Stimulated activated CD8-positive, alpha-beta memory T cell treated with anti-CD3 and anti-CD28 coated beads, Interleukin-15, amount 100 ng/mL, for 24 hours (primary cell): ENCODE results near the gene SEMA4D.

Source experiments
- DNase-seq: peaks from one replicate; pipeline ENCODE4 v3.0.0-alpha.2; 2020; ENCODE audit warnings: low read depth

SEMA4D gene

DNA sequence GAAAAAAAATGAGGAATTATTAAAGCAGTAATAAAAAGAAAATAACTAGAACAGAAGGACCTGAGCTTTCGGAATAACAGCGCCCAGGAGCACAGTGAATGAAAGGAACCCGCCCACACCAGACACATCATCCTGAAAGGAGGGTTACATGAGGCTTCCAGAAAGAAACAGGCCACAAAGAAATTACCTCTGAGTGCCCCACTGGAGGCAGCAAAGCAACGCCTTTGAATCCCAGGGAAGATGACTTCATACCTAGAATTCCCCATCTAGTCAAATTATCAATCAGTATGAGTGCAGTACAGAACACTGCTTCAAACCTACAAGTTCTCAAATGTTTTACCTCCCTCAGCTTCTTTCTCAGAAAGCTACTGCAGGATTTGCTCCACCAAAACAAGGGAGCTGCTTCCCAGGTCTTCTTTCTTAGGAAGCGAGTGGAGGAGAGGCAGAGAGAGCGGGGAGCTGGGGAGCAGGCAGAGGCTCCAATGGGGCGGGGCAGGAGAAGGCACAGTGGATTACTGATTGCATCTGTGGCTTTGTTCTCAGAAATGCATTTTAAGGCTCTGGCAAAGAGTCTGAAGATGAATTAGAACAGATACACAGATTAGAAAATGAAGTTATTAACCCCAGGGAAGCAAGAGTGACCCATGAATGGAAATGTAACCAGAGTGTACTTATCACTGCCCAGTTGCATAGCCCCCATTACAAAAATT, 87.1 kb downstream of the SEMA4D start:
- DNase-seq: no peak

DNA sequence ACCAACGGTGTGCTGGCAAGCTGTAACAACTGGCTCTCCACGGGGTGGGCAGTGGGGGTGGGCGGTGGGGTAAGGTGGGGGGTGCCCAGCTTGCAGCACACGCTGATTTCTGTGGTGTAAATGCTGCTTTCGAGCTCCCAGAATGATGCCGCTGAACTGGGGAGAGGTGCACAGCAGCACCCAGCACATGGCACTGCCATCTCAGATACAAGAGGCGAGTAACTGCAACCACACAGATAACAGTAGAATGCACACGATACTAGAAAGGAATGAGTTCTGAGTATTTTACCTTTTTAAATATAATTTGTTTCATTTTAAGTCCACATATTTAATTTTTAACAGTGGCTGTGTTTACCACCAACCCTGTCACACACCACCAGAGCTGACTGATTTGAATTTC, 87.9 kb downstream of the SEMA4D start:
- no peak for DNase-seq

DNA sequence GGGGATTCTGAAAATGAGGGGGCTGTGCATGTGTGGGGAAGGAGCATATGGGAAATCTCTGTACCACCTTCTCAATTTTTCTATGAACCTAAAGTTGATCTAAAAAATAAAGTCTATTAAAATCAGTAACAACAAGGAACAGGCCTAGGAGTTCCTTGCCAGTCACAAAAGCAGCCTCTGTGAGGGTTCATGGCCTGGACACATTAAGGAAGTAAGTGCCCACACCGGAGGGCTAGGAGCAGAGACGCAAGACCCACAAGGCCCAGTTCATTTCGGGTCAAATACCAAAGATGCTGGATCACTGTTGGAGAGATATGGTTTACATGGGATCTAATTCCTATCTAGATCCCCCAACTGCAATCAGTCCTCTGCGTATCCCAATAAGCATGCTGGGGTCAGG, 88.4 kb downstream of the SEMA4D start:
- no peak for DNase-seq

DNA sequence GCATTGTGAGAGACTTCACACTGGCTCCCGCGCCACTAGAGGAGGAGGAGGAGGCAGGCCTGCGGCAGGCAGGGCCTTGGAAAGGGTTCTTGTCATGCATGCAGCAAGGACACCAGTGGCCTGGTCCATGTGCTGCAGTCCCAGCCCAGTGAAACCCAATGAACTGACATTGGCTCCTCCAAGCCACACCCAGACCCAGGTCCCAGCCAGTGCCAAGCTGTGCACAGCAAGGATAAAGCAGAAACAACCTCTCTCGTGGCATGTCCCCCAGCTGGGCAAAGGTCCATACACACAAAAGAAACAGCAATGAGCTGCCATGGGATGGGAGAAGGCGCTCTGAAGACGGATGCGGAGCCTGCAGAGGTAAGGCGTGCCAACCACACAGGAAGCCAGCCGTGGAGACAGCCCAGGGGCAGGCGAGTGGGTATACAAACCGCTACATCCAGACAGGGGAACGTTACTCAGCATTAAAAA, 89.2 kb downstream of the SEMA4D start:
- DNase-seq: no peak

DNA sequence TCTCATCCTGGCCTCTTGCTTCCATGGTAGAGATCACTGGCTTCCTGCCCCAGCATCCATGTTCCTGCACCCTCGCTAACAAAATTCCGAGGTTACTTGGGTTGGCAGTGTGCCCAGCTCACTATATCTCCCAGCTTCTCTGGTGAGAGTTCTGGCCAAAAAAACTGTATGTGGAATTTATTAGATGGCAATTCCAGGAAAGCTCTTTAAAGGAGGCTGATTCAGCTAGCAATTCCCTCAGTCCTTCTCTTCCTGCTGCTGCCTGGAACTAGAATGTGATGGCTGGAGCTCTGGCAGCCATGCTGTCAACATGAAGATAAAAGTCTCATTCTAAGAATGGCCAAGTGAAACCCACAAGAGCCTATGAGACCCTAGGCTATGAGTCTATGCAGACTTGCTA, 90.8 kb downstream of the SEMA4D start:
- no peak for DNase-seq

DNA sequence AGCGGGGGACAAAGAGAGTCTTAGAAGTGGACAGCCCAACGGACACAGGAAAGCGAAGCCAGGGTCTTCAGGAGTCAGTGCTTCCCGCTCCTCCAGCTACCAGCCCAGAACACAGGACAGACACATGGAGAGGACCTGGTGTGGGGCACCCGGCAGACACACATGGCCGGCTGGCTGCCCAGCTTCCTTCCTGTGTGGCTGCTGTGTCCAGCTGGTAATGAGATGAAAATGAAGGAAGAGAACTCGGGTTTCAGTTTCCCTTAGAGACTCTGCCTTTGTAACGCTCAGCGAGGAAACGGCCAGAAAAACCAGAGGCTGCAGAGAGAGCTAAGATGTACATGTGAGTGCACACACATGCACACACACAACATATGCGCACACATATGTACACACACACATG, 92.1 kb downstream of the SEMA4D start:
- no peak for DNase-seq

DNA sequence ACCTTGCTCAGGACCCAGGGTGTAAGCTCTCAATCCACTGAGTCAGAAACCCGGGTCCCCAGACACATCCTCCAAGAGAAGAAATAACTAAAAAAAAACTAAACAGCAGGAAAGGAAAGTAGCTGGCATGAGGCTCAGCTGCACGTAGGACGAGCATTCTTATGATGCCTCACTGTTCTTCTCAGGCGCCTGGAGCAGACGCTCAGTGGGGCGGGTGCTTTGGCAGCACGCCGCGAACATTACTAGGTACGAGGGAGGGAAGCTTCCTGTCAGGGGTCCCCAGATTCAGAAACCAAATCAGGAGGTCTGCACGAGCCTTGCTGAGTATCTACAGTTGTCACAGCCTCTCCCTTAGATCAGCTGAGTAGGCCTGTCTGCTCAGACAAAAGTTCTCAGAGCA, 93.8 kb downstream of the SEMA4D start:
- no peak for DNase-seq

DNA sequence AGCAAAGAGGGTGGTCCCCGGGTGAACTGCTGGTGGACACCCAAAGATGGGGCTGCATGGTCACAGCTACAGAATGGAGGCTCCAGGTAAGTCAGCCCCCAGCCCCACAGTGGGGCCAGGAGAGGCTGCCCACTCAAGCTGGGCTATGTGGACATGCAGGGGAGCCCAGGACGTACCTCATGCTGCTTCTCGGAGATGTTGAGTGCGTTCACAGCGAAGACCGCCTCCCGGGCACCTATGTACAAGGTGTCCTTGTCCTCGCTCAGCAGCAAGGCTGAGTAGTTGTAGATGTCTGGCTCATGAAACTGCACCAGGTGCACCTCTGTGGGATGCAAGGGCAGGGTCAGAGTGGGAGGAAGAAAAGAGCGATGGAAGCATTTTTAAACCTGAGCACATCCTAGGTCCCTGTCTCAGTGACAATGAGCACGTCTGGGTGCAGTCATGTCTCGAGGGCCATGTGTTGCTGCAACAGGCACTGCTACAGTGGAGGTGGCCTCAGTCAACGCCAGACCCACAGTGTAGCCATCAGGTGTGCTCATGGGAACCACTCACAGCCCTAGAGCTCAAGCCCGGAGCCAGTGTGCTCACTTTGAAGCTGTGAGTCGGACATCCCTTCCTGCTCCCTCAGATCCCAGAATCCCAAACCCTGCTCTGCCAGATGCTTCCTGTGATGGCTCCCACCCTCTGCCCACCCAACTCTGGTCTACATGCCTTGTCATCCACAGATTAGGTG, 95.1 kb downstream of the SEMA4D start:
- no peak for DNase-seq

DNA sequence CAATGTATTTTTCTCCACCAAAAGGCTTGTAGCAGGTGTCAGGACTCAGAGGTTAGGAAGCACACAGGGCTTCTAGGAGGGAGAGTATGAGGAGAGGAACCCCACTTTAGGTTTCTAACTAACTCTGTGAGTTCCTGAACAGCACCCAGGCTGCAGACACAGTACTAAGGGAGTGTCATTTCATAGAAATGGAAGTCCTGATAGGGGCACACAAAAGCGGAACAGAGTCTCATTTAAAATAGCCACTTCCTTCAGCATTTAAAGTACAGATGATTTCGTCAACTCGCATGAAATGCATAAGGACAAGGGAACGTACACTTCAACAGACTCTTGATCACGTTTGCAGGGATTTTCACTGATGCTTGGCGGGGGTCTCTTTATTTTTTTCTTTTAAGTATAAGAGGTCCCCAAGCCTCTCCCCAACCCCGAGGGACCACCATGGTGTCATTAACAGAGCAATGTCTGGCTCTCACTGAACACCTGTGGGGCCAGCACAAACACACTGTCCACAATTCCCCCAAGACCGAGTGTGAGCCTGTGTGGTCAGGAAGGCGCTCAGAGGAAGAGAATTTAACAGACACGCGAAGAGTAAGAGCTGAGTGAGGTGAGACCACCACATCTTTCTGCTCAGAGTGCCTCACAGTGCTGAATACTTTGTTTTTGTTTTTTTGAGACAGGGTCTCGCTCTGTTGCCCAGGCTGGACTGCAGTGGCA, 97.4 kb downstream of the SEMA4D start:
- no peak for DNase-seq

DNA sequence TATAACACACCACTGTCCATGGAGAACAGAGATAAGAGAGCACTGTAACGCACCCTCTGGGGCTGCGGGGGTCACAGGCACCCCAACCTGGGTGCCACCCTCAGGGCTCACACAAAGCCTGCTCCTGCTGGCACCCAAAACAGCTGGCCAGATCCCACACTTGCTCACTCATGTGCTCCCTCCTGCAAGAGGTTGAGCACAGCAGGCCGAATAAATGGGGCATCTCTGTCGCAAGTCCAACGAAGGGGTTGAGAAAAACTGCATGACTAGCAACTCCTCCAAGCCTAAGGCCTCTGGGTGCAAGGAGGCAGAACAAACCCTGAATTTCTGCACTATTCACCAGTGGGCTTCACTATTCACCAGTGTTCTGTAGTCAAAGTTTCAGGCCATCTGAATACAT, 99.3 kb downstream of the SEMA4D start:
- DNase-seq: no peak

DNA sequence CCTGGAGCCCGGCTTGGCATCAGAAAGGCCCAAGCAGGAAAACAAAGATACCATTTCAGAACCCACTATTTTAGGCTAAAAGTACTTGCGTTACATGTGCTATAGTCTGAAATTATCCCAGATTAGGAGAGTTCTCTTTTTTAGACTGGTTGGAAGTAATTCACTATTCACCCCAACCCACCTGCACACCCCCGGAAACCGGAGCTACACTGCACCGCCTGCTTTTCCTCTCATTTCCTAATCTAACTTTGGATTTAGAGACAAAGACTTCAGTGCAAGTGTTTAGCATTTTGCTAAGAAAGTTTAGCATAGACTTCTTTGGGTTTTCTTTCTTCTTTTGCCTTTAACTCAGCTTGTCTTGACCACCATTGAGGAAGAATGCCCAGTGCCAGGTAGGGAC, 100.4 kb downstream of the SEMA4D start:
- DNase-seq: no peak

DNA sequence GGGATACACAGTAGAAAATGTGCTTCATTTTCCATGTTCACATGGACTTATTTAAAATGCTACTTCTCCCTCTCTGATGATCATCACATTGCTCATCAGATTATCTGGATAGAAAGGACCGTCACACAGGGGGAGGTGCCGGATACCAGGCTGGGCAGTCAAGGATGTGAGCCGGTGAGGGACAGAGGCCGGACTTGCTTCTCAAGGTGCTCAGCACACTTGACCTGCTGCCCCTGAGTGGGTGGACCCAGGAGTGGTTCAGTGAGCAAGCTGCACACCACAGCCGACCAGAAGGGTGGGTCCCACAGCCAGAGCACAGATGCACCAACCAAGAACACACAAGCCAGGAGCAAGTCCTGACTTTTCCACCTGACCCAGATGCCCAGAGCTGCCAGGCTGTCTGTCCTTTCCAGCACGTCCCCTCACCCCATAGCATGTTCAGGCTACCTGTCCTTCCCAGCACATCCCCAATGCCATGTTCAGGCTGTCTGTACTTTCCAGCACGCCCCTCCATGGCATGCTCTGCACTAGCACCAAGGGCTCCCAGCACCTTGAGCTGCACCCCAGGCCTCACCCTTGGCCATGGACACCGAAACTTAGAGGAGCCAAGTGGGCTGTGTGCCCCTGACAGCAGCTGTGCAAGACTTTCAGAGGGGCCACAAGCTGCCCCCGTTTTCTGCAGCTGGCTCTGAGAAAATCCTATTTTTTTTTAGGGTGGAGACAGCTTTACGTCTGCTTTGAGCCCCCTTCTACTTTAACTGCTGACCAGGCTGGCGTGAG, 101.8 kb downstream of the SEMA4D start:
- DNase-seq: no peak

DNA sequence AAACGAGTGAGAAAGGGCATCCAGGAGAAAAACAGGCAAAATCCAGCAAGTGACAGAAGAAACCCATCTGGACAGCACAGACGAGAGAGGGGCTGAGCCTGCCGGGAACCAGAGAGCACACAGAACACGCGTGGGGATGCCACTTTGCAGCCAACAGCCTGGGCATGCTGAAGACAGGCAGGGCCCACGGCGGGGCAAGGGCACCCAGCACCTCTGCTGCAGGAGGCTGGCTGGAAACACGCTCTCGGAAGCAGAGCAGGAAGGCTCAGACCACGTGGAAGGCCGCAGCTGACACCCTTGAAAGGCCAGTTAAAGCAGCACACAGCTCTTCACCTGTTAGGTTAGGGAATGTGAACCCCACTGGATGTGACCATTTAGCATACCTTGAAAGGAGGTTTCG, 103.5 kb downstream of the SEMA4D start:
- DNase-seq: no peak

DNA sequence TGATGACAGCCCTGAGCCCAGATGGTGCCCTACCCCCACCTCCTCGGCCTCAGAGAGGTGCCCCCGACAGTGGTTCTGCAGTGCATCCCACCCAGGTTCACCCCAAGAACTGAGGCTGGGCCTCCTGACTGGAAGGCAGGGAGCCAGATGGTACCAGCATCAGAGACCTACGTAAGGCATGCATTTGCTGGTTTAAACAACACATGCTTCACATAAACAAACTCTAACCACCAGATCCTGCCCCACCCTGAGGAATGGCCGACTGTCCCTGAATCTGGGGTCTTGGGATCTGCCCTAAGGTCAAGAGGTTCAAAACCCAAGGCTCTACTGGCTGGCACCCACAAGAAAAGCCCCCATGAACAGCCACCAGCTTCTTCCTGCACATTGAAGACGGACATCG, 106.3 kb downstream of the SEMA4D start:
- no peak for DNase-seq

DNA sequence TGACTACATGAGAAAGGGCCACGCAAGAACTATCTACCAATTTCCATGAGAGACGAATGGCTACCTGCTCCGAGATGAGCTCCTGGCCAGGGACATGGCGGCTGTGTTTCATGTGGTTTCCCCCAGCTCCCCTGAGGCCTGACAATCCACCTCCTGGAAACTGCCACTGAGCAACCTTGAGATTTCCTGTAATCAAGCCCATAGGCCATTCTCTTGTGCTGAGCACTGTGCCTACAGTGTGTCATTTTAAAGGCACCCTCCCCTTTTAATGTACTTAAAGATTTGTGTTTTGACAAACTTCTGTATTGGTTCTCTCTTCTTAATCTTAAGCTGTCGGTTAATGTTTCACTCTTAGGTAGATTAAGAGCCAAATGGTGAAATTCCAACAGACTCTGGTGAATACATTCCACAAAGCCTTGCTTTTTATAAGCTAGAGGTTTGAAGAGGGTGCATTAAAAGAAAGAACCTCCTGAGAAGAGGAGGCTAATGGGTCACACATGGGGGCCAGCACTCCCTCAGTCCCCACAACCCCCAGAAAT, 107.3 kb downstream of the SEMA4D start:
- no peak for DNase-seq

DNA sequence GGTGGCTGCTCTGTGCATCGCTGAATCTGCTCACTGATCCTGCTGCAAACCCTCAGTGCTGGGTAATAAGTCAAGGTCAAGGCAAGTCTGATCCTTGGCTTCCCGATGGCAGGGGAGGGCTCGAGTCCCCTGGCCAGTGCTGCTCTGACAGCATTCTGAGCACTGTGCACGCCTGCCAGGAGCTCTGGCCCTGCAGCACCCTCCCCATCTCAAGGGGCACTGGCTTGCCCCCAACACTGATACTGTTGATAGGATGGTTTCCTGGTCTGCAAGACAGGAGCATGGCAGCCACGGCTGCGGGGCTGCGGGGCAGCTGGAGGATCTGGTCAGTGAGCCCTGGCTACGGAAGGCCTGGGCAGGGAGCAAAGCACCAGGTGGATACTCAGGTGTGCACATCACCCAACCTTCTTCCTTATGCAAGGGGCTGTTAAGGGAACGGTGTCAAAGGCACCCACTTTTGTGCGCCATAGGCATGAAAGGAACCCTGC, 107.8 kb downstream of the SEMA4D start:
- no peak for DNase-seq

DNA sequence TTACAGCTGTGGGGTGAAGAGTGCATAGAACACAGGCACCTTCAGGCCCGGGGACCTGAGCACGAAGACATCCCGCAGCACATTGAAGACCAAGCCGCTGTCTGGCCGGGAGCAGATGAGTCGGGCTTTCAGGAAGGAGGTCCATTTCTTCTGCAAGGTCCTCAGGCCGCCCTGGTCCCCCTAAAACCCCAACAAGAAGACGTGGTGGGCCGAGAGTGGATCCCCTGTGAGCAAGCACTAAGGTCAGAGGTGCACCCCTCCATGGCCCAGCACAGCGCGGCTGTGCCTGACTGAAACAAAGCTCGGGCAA, 109.1 kb downstream of the SEMA4D start:
- DNase-seq: no peak

DNA sequence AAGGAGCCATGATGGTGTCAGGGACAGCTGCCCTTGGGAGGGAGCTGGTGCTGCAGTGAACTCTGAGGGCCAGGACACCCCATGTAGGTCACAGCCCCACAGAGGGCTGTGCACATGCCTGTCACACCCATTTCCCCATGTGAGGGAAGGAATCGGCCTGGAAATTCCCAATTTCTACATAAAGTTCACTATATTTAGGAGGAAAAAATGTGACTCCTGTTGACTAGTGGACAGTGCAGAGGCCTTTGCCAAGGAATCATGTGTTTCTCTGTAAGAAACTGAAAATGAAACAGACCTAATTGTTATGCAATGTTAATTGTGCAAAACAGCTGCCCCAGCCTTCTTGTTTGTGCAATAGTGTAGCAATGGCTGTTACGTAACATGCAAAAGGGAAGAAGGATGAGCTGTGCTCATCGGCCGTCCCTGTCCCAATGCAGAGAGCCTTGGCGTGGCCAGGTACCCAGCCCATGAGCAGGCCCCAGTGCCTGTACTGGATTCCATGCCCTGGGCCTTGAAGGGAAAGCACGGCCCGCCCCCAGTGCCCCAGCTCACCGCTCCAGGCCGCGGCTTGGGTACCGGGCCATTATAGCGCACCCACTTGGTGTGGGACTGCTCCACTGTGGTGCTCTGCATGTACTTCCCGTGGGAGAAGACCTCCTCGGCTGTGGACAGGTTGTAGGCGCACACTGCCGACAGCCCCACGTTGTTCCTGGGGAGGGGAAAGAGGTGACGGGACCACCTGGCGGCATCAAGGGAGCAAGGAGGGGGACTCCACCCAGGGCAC, 109.6 kb downstream of the SEMA4D start:
- DNase-seq: no peak

DNA sequence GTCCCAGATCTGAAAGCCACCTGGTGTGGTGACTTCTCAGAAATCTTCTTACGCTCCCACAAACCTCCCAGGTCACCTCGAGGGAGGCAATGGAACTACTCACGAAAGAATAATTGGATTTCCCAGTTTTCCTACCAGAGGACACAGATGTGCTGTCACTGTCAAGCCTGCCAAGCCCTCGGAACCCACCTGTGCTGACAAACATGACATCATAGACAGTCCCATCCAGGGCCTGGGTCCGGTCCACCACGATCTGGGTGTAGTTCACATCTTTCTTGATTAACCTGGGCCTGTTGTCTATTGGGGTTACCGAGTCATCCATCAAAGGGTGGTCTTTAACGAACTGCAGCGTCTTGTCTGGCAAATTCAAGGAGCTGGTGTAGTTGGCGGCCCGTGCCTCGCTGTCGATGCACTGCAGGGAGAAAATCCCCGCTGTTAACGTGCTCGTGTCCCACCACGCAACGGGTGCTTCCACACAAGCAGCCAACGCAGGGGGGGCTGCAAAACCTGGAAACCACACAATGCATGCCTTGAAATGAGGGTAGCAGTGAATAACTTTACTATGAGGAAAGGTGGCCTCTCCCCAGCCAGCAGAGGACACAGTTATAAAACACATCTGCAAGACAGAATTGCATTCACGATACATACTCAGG, 110.6 kb downstream of the SEMA4D start:
- DNase-seq: no peak

DNA sequence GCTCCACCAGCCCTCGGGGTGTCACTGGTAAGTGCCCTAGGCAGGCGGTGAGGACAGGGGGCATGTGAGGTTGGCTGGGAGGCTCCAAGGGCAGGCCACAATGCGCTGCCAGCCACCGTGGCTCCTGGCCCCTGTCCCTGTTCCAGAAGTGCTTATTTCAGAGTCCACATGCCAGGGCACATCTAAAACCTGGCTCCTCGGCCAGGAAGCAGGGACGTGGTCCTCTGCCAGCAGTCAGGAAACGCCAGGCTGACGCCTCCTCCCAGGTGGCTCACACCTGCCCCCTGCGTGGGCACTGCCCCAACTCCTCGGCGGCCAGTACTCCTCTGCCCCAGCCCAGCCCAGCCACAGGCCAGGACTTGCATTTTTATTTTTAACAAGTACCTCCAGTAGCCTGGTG, 111.1 kb downstream of the SEMA4D start:
- DNase-seq: no peak

DNA sequence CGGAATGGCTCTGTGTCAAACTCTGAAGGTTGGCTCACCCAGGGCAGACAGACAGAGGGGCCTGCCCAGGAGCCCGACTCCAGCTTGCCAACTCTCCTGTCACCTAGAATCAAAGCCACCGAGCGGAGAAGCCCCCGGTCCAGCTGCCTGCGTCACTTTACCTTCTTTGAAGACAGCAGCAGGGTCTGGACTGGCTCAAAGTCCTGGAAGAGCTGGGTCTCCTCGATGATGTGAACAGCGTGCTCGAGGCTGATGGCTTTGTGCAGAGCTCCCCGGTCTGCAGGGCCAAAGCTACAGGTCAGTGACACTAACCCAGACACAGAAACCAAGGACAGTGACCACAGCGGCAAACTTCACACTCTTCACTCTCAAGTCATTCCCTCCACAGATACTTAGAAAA, 111.7 kb downstream of the SEMA4D start:
- DNase-seq: no peak
